ENCODE measurements around the gene ZHX3.

- TF ChIP-seq CTCF (IDR thresholded peaks at IDR 0.05) (no peak), POLR2A (IDR thresholded peaks at IDR 0.05) (no peak)
Observed at GRCh38 chr20:41264819-41265218, 52.7 kb downstream of the ZHX3 start.

All from right lobe of liver (tissue), 4 donors.